ENCODE results near the gene NRBP1.

The NRBP1 gene

DNA sequence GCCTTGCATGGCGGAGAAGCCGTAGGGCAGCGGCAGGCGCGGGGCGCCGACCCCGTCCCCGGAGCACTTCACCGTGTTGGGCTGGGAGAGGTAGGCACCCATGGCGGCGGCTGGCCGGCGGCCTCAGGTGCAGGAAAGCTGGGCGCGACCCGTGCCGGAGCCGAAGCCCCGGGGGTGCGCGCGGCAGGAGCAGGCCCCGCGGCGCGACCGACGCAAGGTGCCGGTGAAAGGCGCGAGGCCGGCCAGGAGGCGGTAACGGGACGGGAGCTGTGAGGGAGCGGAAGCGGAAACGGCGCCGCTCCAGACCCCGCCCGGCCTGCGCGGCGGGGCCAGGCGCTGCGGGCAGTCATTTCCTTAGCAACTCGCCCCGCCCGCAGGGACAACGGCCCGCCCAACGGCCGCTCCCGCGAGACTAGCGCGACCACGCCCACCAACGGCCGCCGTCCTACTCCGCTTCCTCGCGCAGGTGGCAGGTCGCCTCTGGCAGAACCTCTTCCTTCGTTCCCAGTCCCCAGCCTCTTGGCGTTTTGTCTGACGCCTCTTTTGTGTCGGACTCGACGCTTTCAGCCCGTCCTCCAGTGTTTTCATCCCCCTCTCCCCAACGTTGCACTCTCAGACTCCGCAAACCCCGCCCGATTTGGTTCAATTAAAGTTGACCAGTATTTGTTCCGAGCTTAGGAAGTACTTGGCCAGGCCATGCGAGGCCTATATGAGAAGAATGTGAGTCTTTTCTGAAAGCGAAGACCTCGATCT is 18.9 kb upstream of the NRBP1 start, which contains the start of gene PPM1G:
Gene PPM1G, minus strand, starts transcription at position 271 of the 753 bp plus-strand sequence. Its CDS starts 169 bp downstream, at position 102.
- H3K27ac ChIP-seq (replicated peaks): peak within 1 kb of the TSS; percentile 90
- DNase-seq (ENCODE audit: low read depth in 1 of 2, low spot score in 1 of 2): peak; percentile 93 to 95
- TF ChIP-seq GABPA (IDR thresholded peaks at IDR 0.05; ENCODE audit: low read depth): peak; percentile 86
- TF ChIP-seq, protein P1, sequence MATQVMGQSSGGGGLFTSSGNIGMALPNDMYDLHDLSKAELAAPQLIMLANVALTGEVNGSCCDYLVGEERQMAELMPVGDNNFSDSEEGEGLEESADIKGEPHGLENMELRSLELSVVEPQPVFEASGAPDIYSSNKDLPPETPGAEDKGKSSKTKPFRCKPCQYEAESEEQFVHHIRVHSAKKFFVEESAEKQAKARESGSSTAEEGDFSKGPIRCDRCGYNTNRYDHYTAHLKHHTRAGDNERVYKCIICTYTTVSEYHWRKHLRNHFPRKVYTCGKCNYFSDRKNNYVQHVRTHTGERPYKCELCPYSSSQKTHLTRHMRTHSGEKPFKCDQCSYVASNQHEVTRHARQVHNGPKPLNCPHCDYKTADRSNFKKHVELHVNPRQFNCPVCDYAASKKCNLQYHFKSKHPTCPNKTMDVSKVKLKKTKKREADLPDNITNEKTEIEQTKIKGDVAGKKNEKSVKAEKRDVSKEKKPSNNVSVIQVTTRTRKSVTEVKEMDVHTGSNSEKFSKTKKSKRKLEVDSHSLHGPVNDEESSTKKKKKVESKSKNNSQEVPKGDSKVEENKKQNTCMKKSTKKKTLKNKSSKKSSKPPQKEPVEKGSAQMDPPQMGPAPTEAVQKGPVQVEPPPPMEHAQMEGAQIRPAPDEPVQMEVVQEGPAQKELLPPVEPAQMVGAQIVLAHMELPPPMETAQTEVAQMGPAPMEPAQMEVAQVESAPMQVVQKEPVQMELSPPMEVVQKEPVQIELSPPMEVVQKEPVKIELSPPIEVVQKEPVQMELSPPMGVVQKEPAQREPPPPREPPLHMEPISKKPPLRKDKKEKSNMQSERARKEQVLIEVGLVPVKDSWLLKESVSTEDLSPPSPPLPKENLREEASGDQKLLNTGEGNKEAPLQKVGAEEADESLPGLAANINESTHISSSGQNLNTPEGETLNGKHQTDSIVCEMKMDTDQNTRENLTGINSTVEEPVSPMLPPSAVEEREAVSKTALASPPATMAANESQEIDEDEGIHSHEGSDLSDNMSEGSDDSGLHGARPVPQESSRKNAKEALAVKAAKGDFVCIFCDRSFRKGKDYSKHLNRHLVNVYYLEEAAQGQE (IDR thresholded peaks at IDR 0.05; ENCODE audit: insufficient replicate concordance, low read depth): peak; percentile 72
- TF ChIP-seq, protein P2, sequence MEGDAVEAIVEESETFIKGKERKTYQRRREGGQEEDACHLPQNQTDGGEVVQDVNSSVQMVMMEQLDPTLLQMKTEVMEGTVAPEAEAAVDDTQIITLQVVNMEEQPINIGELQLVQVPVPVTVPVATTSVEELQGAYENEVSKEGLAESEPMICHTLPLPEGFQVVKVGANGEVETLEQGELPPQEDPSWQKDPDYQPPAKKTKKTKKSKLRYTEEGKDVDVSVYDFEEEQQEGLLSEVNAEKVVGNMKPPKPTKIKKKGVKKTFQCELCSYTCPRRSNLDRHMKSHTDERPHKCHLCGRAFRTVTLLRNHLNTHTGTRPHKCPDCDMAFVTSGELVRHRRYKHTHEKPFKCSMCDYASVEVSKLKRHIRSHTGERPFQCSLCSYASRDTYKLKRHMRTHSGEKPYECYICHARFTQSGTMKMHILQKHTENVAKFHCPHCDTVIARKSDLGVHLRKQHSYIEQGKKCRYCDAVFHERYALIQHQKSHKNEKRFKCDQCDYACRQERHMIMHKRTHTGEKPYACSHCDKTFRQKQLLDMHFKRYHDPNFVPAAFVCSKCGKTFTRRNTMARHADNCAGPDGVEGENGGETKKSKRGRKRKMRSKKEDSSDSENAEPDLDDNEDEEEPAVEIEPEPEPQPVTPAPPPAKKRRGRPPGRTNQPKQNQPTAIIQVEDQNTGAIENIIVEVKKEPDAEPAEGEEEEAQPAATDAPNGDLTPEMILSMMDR (IDR thresholded peaks at IDR 0.05; ENCODE audit: insufficient read depth, low read length): no peak
- TF ChIP-seq SPI1 (IDR thresholded peaks at IDR 0.05; ENCODE audit: borderline replicate concordance, low read depth): peak; percentile 54; the same call in 1 of the 2 replicates
- TF ChIP-seq POLR2AphosphoS5 (IDR thresholded peaks at IDR 0.05; ENCODE audit: low read depth): peak; percentile 97
- no peaks in the 10 kb centered on the region for H3K27me3 ChIP-seq (ENCODE audit: insufficient read depth, poor library complexity, severe bottlenecking)
- H3K4me3 ChIP-seq (replicated peaks; ENCODE audit: insufficient read depth, low read length): peak within 1 kb of the TSS; percentile 95

DNA sequence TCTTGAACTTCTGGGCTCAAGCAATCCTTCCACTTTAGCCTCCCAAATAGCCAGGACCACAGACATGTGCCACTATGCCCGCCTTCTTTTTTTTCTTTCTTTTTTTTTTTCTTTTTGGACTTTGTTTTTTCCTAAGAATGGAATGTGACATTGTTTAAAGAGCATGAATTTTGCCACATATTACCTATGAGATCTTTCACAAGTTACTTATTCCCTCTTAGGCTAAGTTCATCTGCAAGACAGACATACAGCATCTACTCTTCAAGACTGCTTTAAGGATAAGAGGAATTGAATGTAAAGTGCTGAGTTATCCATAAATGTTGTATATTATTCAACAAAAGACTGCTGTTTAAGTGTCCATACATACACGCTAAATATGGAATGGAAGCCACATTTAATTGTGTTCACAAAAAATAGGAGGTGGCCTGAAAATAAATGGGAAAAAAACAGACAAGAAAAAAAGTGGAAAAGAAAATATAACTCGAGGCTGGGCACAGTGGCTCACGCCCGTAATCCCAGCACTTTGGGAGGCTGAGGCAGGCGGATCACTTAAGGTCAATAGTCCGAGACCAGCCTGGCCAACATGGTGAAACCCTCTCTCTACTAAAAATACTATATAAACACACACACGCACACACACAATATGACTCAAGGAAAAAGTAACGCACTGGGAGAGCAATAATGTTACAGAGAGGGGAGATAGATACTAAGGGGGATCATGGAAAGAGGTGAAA is 15.8 kb upstream of the NRBP1 start:
- Histone ChIP-seq H3K27me3 (ENCODE audit: insufficient read depth, poor library complexity, severe bottlenecking) (no peaks in the 10 kb centered on the region), H3K4me3 (replicated peaks; ENCODE audit: insufficient read depth, low read length) (no peak overlapping the region), H3K27ac (replicated peaks) (no peak overlapping the region)
- TF ChIP-seq POLR2AphosphoS5 (IDR thresholded peaks at IDR 0.05; ENCODE audit: low read depth) (no peak), SPI1 (IDR thresholded peaks at IDR 0.05; ENCODE audit: borderline replicate concordance, low read depth) (no peak), GABPA (IDR thresholded peaks at IDR 0.05; ENCODE audit: low read depth) (no peak)
- TF ChIP-seq, protein P1 (IDR thresholded peaks at IDR 0.05; ENCODE audit: insufficient replicate concordance, low read depth): no peak
- TF ChIP-seq, protein P2 (IDR thresholded peaks at IDR 0.05; ENCODE audit: insufficient read depth, low read length): no peak
- no peak for DNase-seq (ENCODE audit: low read depth in 1 of 2, low spot score in 1 of 2)

DNA sequence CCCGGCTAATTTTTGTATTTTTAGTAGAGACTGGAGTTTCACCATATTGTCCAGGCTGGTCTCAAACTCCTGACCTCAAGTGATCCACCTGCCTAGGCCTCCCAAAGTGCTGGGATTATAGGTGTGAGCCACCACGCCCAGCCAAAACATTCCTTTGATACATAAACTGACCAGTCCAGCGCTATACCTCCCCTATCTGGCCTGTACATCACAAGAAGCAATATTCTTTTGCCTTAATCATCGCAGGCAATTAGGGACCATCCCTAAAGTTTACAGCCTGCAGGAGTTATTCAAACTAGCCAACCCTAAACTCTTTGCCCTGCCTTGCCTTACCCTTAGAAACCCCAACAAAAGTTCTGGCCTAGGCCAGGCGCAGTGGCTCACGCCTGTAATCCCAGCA is 12.3 kb upstream of the NRBP1 start:
- H3K27me3 ChIP-seq (ENCODE audit: insufficient read depth, poor library complexity, severe bottlenecking): no peaks in the 10 kb centered on the region
- H3K4me3 ChIP-seq (replicated peaks; ENCODE audit: insufficient read depth, low read length): no peak overlapping the region
- H3K27ac ChIP-seq (replicated peaks): no peak overlapping the region
- DNase-seq (ENCODE audit: low read depth in 1 of 2, low spot score in 1 of 2): no peak
- TF ChIP-seq, protein P2 (IDR thresholded peaks at IDR 0.05; ENCODE audit: insufficient read depth, low read length): no peak
- no peak for TF ChIP-seq SPI1 (IDR thresholded peaks at IDR 0.05; ENCODE audit: borderline replicate concordance, low read depth)
- no peak for TF ChIP-seq GABPA (IDR thresholded peaks at IDR 0.05; ENCODE audit: low read depth)
- no peak for TF ChIP-seq POLR2AphosphoS5 (IDR thresholded peaks at IDR 0.05; ENCODE audit: low read depth)
- TF ChIP-seq, protein P1 (IDR thresholded peaks at IDR 0.05; ENCODE audit: insufficient replicate concordance, low read depth): no peak

Data from HL-60 (cell line).